ENCODE data around the gene FBF1. TPM values are rescaled to one million over a fixed set of nuclear protein-coding genes. Genes with fewer than 3 reads are reported as not detected.
"Not testable (repeated sequence)": the region's sequence is repeated elsewhere in the genome, so short reads cannot be mapped to it uniquely, and the experiment has no call there.

FBF1 gene
- total RNA-seq, 1 donor from 2014 or later: 8.9 TPM

GRCh38 chr17:75864887-75865286, 76.0 kb downstream of the FBF1 start:
- H3K9me3 ChIP-seq; H3K36me3 ChIP-seq; H3K27me3 ChIP-seq; DNase-seq (ENCODE audit: low spot score in 2 of 2); H3K4me3 ChIP-seq; intact Hi-C loops (cut with DNase I): not testable (repeated sequence)
- H3K27ac ChIP-seq: peak overlapping the region; percentile 45 to 52
- H3K4me1 ChIP-seq: peaks cover 6 to 20% of the 10 kb centered on the region in 2 donors

GRCh38 chr17:75864448-75864871, 76.4 kb downstream of the FBF1 start:
- intact Hi-C loops (cut with DNase I): no loop called here

DNA sequence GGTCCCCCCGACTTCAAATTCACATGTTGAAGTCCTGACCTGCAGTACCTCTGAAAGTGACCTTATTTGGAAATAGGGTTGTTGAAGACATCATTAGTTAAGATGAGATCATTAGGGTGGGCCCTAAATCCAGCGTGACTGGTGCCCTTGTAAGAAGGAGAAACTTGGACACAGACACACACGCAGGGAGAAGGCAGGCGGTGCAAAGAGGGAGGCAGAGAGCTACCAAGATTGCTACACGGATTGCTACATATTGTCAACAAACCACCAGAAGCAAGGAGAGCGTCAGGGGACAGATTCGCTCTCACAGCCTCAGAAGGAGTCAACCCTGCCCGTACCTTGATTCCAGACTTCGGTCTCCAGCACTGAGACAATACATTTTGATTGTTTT, 78.9 kb downstream of the FBF1 start:
- H3K4me1 ChIP-seq: peaks cover 0 to 6% of the 10 kb centered on the region in 2 donors
- no peak overlapping the region for H3K4me3 ChIP-seq
- H3K27me3 ChIP-seq: no peaks in the 10 kb centered on the region
- DNase-seq (ENCODE audit: low spot score in 2 of 2): no peak
- no peaks in the 10 kb centered on the region for H3K36me3 ChIP-seq
- intact Hi-C loops (cut with DNase I): no loop called here
- peak overlapping the region; percentile 23 to 42 for H3K27ac ChIP-seq
- H3K9me3 ChIP-seq: no peaks in the 10 kb centered on the region
- TF ChIP-seq, protein P1, sequence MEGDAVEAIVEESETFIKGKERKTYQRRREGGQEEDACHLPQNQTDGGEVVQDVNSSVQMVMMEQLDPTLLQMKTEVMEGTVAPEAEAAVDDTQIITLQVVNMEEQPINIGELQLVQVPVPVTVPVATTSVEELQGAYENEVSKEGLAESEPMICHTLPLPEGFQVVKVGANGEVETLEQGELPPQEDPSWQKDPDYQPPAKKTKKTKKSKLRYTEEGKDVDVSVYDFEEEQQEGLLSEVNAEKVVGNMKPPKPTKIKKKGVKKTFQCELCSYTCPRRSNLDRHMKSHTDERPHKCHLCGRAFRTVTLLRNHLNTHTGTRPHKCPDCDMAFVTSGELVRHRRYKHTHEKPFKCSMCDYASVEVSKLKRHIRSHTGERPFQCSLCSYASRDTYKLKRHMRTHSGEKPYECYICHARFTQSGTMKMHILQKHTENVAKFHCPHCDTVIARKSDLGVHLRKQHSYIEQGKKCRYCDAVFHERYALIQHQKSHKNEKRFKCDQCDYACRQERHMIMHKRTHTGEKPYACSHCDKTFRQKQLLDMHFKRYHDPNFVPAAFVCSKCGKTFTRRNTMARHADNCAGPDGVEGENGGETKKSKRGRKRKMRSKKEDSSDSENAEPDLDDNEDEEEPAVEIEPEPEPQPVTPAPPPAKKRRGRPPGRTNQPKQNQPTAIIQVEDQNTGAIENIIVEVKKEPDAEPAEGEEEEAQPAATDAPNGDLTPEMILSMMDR (IDR thresholded peaks at IDR 0.05): no peak

More at GRCh38 chr17:75864448-75864871, 76.4 kb downstream of the FBF1 start:
- H3K4me1 ChIP-seq: peaks cover 4 to 16% of the 10 kb centered on the region in 2 donors
- TF ChIP-seq, protein P1 (IDR thresholded peaks at IDR 0.05): no peak
- H3K9me3 ChIP-seq: no peaks in the 10 kb centered on the region
- H3K27me3 ChIP-seq: no peaks in the 10 kb centered on the region
- no peak overlapping the region for H3K4me3 ChIP-seq
- H3K27ac ChIP-seq: peak overlapping the region; percentile 45 to 52
- H3K36me3 ChIP-seq: no peaks in the 10 kb centered on the region
- DNase-seq (ENCODE audit: low spot score in 2 of 2): no peak

Other genes starting within 250 kb of the FBF1 start
- 152 TPM for gene ITGB4, start 219.6 kb downstream of the FBF1 start, total RNA-seq
- 101 TPM for gene GALK1, start 175.8 kb downstream of the FBF1 start, total RNA-seq
- gene UNK, start 156.2 kb downstream of the FBF1 start, total RNA-seq: 73.9 TPM
- gene UNC13D, start 96.6 kb downstream of the FBF1 start, total RNA-seq: 33.1 TPM
- gene WBP2, start 85.7 kb downstream of the FBF1 start, total RNA-seq: 50.7 TPM
- 132 TPM for gene TRIM47, start 62.5 kb downstream of the FBF1 start, total RNA-seq
- 43.3 TPM for gene TRIM65, start 44.1 kb downstream of the FBF1 start, total RNA-seq
- 31.9 TPM for gene MRPL38, start 36.2 kb downstream of the FBF1 start, total RNA-seq
- 18.5 TPM for gene ACOX1, start 38.1 kb upstream of the FBF1 start, total RNA-seq
- 33.6 TPM for gene TEN1, start 38.2 kb upstream of the FBF1 start, total RNA-seq
- 2.1 TPM for gene CDK3, start 59.8 kb upstream of the FBF1 start, total RNA-seq
- not detected for gene EVPL, start 86.3 kb upstream of the FBF1 start, total RNA-seq
- 15.6 TPM for gene SRP68, start 131.5 kb upstream of the FBF1 start, total RNA-seq
- 2.3 TPM for gene GALR2, start 133.7 kb upstream of the FBF1 start, total RNA-seq
- gene ZACN, start 138.1 kb upstream of the FBF1 start, total RNA-seq: not detected
- gene EXOC7, start 162.7 kb upstream of the FBF1 start, total RNA-seq: 123 TPM
- gene FOXJ1, start 200.2 kb upstream of the FBF1 start, total RNA-seq: not detected

Measured in ascending aorta (tissue), 2 donors.